Dendritic cell treated with granulocyte-macrophage colony-stimulating factor and Interleukin-4, amounts not matched to agents 40 ng/mL and 50 ng/mL, for 4 days (primary cell): Measurements from ENCODE around the gene CHID1.

Experiments
- H3K27ac Mint-ChIP-seq: one replicate; pipeline ENCODE4 v1.8.0; 2022; ENCODE audit warnings: mild to moderate bottlenecking, mixed read lengths
- H3K27me3 Mint-ChIP-seq: one replicate; pipeline ENCODE4 v1.8.0; 2022; ENCODE audit warnings: mild to moderate bottlenecking, mixed read lengths
- H3K36me3 Mint-ChIP-seq: one replicate; pipeline ENCODE4 v1.8.0; 2022; ENCODE audit warnings: low read depth, mixed read lengths
- H3K4me1 Mint-ChIP-seq: one replicate; pipeline ENCODE4 v1.8.0; 2022; ENCODE audit warnings: low read depth, mixed read lengths
- H3K4me3 Mint-ChIP-seq: one replicate; pipeline ENCODE4 v1.8.0; 2022; ENCODE audit warnings: mild to moderate bottlenecking, moderate library complexity, mixed read lengths
- H3K9me3 Mint-ChIP-seq: one replicate; pipeline ENCODE4 v1.8.0; 2022; ENCODE audit warnings: mixed read lengths
- intact Hi-C: fragments of 100-400 bp; cut with micrococcal nuclease; formaldehyde crosslinking; loops from one replicate; pipeline ENCODE4 v1.15.0; 2022

CHID1 gene

DNA sequence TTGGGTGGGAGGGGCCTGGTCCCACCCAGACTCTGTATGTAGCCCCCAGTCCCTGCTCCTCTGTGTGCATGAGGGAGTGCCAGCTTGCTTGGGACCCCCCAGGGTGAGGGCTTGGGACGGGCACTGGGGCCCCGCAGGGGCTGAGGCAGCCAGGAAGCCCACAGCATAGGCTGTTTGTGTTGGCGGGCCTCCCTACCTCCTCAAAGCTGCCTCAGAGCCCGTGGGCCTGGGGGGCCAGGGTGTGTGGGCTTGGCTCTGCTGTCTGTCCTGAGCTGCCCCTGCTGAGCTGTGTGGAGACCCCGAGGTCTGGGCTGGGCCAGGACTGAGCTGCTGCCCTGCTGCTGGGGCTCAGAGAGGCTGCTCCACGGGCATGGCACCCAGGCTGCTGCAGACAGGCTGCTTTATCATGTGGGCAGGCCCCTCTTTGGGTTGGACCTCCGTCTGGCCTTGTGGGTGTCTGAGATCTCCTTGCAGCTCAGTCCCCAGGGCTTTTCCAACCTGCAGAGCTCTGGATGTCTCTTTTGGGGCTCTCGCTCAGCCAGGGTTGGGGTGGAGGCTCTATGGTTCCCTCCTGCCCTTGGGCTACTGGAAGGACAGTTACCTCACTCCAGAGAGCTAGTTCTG is 64.6 kb downstream of the CHID1 start:
- intact Hi-C loops, result no loop called here
- Mint-ChIP-seq H3K9me3 (no peaks in the 10 kb centered on the region), H3K4me3 (peak overlapping the region; percentile 81), H3K36me3 (peaks cover 66% of the 10 kb centered on the region), H3K4me1 (peaks cover 56% of the 10 kb centered on the region), H3K27ac (peak overlapping the region; percentile 93), H3K27me3 (peaks cover 44% of the 10 kb centered on the region)

DNA sequence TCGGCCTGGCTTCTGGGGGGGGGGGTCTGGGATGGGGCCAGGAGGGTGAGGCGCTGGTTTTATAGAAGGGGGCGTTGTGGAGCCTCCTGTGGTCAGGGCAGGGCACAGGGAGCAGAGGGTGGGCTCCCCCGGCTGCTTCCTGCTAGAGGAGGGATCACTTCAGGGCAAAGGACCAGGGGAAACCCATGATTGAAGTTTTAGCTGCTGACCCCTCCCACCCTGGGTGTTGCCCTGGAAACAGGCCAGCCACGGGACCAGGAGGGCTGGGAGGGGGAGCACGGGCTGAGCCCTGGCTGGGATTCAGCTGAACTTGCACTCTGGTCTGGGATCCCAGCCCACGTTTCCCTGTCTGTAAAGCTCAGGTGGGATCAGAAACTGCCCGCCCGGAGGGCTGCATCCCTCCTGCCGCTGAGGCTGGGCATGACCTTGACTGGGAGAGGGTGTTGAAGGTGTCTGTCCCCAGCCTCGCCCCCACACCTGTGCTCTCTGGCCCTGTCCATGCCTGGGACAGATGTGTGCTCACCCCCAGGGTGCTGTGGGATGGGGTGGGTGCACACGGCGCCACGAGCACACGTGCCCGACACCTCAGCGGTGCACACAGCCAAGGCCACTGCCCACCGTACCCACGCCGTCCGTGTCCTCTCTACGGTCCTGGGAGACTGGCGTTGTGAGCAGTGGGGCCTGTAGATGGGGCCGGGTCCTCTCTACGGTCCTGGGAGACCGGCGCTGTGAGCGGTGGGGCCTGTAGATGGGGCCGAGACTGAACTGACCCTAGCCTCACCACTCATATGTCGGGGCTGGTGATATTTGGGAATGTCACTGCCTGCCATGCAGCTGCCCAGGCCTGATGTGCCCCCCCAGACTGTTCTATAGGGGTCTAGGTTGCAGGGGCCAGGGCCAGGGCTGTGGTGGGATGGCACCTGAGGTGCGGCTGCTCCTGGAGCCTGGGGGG is 65.6 kb downstream of the CHID1 start:
- intact Hi-C loops, result loop anchor here (5.0 kb wide), 1 partner anchor 38 kb away; the partner anchor contains the start of genes PIDD1 and RPLP2
- Mint-ChIP-seq H3K27me3 (peaks cover 34% of the 10 kb centered on the region), H3K9me3 (no peaks in the 10 kb centered on the region), H3K36me3 (peaks cover 66% of the 10 kb centered on the region), H3K4me3 (peak overlapping the region; percentile 81), H3K27ac (peak overlapping the region; percentile 93), H3K4me1 (peaks cover 66% of the 10 kb centered on the region)

DNA sequence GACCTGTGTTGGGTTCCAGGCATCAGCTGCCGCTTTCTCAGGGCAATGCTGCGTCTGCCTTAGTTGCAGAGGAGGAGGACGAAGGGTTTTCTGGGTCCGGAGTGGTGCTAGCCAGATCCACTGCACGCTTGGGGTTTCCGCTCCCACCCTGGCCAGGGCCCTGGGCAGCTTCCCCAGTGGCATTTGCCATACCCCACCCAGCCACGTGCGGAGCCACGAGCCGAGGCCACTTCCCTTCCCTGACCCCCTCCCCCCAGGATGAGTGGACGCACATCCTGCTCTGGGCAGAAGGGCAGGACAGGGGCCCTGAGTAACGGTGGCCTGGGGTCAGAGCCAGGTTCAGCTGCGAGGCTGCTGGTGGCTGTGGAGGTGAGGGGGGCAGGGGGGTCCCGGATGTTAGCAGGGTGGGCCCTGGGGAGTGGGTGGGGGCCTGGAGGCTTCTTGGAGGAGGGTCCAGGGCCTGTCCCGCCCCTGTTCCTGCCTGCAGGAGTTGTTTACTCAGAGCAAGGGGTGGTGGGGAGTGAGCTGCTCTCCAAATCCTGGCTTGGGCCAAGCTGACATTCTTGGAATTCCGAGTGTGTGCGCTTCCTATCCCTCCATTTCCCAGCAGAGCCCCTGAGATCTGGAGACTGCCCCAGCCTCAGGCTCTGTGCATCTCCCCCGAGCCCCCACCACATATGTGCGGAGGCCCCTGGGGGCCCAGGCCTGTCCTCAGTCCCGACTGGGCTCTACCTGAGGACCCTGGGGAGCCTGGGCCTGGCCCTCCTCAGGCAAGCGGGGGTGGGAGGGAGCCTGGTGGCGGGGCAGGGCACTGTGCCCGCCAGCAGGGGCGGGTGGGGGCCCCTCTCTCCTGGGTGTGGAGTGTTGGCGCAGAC is 66.6 kb downstream of the CHID1 start:
- Mint-ChIP-seq H3K9me3 (no peaks in the 10 kb centered on the region), H3K4me3 (peak overlapping the region; percentile 81), H3K36me3 (peaks cover 69% of the 10 kb centered on the region), H3K4me1 (peaks cover 69% of the 10 kb centered on the region), H3K27ac (peak overlapping the region; percentile 93), H3K27me3 (peaks cover 29% of the 10 kb centered on the region)
- intact Hi-C loops, result loop anchor here (5.0 kb wide), 1 partner anchor 37 kb away; the partner anchor contains the start of genes PIDD1 and RPLP2

DNA sequence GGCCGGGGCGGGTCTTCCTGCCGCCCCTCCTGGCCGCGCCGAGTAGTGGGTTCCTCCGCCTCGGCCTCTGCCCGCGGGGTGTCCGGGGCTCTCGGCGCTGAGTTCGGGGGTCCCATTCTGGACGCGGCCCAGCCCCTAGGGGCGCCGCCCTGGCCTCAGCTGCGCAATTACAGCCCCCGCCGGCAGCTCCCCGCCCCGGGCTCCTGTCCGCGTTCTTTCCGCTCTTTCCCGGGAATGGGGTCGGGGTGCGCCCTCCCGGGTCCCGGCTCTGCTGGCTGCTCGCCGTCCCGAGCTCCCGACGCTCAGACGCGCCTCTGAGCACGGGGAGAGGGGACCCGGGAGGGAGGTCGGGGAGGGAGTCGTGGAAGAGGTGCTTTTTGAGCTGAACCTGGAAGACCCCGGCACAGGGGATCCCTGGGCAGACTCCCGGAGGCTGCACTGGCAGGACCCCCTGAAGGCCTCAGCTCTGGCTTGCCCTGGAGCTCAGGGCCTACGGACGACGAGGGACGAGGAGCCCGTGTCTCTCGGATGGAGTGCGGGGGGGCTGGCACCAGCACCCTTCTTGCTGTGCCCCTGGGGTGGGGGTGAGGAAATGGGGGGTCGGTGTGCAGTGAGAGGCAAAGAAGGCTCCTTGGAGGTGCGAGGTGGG is 67.4 kb downstream of the CHID1 start:
- Mint-ChIP-seq H3K27me3 (peaks cover 21% of the 10 kb centered on the region), H3K9me3 (no peaks in the 10 kb centered on the region), H3K4me1 (peaks cover 68% of the 10 kb centered on the region), H3K36me3 (peaks cover 69% of the 10 kb centered on the region), H3K27ac (peak overlapping the region; percentile 93), H3K4me3 (peak overlapping the region; percentile 81)
- intact Hi-C loops, result loop anchor here (5.0 kb wide), 1 partner anchor 36 kb away; the partner anchor contains the start of genes PIDD1 and RPLP2

DNA sequence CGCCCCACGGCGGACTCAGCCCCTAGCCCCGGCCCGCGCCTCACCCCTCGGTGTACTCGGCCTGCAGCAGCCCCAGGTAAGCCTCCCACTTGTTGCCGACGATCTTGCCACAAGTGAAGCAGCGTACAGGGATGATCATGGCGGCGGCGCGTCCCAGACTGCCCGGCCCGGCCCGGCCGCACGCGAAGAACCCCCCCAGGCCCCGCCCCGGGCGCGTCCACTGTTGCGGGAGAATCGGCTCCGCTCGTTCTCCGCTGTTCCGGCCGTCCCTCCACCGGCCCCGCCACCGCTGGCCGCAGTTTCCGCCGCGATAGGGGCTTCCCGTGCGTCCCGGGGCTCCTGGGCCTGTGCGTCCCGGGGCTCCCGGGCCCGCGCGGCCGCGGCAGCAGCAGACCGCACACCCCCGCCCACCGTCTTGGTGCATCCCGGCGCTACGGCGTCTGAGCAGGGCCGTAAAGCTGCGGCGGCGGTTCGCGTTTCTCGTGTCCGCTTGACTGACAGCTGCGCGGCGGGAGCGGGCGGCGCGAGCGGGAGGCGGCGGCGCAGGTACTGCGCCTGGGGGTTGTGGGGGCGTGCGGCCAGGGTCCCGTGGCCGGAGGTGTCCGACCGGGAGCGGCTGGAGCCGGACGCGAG is 68.1 kb downstream of the CHID1 start, which contains the start of the genes POLR2L and TSPAN4:
Gene POLR2L (minus strand): TSS at position 160 of the 633 bp plus-strand sequence. CDS start 21 bp downstream, at position 139.
Gene TSPAN4 (plus strand): TSS at position 483 of the 633 bp plus-strand sequence. CDS start 7,453 bp downstream, outside the sequence.
- Mint-ChIP-seq H3K27ac (peak within 1 kb of the TSS; percentile 93), H3K9me3 (no peaks in the 10 kb centered on the region), H3K4me3 (peak within 1 kb of the TSS; percentile 81), H3K27me3 (peaks cover 16% of the 10 kb centered on the region), H3K4me1 (peaks cover 75% of the 10 kb centered on the region), H3K36me3 (peaks cover 69% of the 10 kb centered on the region)
- intact Hi-C loops, result loop anchor here (5.0 kb wide), 1 partner anchor 35 kb away; the partner anchor contains the start of genes PIDD1 and RPLP2

DNA sequence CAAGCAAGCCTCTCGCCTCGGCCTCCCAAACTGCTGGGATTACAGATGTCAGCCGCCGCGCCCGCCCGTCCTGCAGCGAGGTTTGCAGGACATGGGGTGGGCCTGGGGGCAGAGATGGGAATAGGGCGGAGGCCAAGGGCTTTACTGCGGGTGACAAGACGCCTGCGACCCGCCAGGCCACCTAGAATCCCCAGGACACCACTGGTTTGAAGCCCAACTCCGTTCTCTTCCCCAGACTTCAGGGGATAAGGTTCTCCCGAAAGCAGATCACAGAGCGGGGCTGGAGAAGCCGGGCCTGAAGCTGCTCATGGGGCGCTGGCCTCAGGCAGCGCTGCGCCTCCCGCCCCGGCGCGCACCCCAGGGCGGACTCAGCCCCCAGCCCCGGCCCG is 68.6 kb downstream of the CHID1 start:
- Mint-ChIP-seq H3K9me3 (no peaks in the 10 kb centered on the region), H3K27me3 (peaks cover 12% of the 10 kb centered on the region), H3K4me3 (peak overlapping the region; percentile 81), H3K27ac (peak overlapping the region; percentile 93), H3K4me1 (peaks cover 76% of the 10 kb centered on the region), H3K36me3 (peaks cover 69% of the 10 kb centered on the region)
- intact Hi-C loops, result loop anchor here (5.0 kb wide), 1 partner anchor 35 kb away; the partner anchor contains the start of genes PIDD1 and RPLP2

DNA sequence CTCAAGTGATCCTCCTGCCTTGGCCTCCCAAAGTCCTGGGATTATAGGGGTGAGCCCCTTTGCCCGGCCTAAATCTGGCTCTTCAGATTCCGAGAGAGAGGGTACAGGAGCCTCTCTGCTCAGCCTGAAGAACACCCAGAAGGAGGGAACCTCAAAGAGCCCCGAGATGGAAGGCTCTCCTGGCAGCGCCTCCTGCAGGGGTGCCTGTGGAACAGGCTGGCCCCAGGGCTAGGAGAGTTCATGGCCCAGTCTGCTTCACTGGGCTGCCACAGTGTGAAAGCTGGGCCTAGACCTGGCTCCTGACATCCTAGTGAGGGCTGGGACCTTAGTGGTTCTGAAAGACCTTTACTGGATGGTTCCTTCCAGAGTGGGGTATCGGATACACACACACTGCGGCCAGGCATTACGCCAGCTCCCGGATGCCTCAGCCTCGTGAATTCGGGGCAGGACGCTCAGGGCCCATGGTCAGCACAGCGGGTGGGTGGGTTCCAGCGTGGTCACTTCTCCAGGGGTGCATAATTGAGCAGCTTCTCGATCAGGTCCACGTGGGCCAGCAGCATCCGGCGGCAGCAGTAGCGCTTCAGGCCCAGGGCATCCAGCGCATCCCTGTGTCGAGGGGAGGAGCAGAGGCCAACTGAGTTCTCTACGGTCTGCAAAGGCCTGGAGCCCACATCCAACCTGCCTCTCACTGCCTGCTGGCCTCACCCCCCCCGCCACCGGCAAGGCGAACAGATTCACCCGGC is 70.6 kb downstream of the CHID1 start:
- Mint-ChIP-seq H3K4me1 (peaks cover 75% of the 10 kb centered on the region), H3K9me3 (no peaks in the 10 kb centered on the region), H3K36me3 (peaks cover 79% of the 10 kb centered on the region), H3K27me3 (peaks cover 4% of the 10 kb centered on the region), H3K27ac (no peak overlapping the region), H3K4me3 (no peak overlapping the region)
- intact Hi-C loops, result loop anchor here (5.0 kb wide), 1 partner anchor 33 kb away; the partner anchor contains the start of genes PIDD1 and RPLP2

DNA sequence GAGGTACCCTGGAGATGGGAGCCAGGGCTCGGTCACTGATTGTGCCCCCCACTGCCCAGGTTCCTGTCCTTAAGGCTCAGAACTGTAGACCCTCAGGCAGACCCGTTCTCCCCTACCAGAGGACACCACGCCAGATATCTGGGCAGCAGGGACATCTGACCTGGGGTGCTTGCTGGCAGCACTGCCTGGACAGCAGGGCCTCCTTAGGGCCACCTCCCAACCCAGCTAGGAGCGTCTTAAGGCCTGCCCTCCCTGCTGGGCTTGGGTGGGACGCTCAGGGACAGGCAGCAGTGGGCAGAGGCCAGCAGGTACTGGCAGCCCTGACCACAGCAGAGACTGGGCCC is 71.4 kb downstream of the CHID1 start:
- no peaks in the 10 kb centered on the region for H3K9me3 Mint-ChIP-seq
- H3K36me3 Mint-ChIP-seq, result peaks cover 73% of the 10 kb centered on the region
- intact Hi-C loops, result no loop called here
- H3K4me3 Mint-ChIP-seq, result no peak overlapping the region
- peaks cover 78% of the 10 kb centered on the region for H3K4me1 Mint-ChIP-seq
- H3K27me3 Mint-ChIP-seq, result peaks cover 1% of the 10 kb centered on the region
- no peak overlapping the region for H3K27ac Mint-ChIP-seq

DNA sequence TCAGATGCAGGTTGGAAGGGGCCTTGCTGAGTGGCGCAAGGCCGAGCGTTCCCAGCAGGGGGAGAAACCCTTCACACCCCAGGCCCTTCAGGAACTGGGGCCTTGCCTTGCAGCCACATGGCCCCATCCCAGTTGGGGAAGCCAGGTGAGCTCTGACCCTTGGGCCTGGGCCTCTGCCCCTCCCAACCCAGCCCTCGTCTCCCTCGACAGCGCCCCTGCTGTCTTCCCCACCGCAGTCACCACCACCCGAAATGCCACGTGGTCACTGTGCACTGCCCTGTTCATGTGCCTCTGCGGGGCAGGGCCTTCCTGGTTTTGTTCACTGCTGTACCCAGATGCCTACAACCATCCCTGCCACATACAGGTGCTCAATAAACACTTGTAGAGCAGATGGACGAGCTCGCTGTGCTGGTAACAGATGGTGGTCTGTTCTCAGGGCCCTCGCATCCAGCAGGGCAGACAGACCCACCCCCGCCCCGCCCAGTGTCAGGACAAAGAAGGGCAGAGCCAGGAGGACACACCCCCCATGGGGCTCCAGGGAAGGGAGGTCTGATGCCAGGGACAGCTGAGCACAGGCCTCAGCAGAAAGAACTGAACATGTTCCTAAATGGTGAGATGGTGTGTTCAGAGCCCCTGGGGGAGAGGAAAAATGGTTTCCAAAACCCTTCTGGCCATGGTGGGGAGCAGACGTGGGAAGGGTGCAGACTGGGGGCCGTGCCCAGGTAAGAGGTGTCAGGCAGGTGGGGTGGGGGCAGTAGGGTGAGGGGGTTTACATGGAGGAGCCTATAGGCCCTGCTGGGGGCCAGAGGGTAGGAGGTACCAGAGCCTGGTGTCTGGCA is 72.0 kb downstream of the CHID1 start:
- Mint-ChIP-seq H3K27ac (no peak overlapping the region), H3K9me3 (no peaks in the 10 kb centered on the region), H3K36me3 (peaks cover 67% of the 10 kb centered on the region), H3K27me3 (peaks cover 3% of the 10 kb centered on the region), H3K4me3 (no peak overlapping the region), H3K4me1 (peaks cover 79% of the 10 kb centered on the region)
- intact Hi-C loops, result no loop called here

DNA sequence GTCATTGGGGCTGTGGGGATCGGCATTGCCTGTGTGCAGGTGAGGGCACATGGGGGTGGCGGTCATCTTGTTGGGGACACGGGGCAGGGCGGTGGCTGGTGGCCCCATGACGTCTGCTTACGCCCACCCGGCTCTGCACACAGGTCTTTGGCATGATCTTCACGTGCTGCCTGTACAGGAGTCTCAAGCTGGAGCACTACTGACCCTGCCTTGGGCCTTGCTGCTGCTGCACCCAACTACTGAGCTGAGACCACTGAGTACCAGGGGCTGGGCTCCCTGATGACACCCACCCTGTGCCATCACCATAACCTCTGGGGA is 72.7 kb downstream of the CHID1 start:
- Mint-ChIP-seq H3K27me3 (peaks cover 3% of the 10 kb centered on the region), H3K4me1 (peaks cover 76% of the 10 kb centered on the region), H3K36me3 (peaks cover 62% of the 10 kb centered on the region), H3K4me3 (no peak overlapping the region), H3K9me3 (no peaks in the 10 kb centered on the region), H3K27ac (no peak overlapping the region)
- intact Hi-C loops, result no loop called here

DNA sequence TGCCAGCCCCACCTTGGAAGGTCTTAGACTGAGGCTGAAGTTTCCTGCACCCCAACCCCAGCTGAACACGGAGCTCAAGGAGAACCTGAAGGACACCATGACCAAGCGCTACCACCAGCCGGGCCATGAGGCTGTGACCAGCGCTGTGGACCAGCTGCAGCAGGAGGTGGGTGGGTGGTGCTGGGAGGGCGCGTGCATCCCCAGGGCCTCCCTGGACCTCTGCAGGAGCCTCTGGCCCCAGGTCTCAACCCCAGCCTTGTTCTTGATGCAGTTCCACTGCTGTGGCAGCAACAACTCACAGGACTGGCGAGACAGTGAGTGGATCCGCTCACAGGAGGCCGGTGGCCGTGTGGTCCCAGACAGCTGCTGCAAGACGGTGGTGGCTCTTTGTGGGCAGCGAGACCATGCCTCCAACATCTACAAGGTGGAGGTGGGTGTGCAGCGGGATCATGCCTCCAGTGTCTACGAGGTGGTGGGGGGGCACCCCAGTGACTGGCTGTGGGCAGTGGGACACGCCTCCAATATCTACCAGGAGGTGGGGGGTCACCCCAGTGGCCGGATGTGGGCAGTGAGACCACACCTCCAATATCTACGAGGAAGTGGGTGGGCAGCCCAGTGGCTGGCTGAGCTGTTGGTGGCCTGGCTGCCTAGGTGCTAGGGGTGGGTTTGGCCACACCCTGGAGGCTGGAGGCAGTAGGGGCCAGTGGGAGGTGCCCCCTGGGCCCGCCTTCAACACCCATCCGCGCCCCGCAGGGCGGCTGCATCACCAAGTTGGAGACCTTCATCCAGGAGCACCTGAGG is 73.2 kb downstream of the CHID1 start:
- peaks cover 79% of the 10 kb centered on the region for H3K4me1 Mint-ChIP-seq
- intact Hi-C loops, result no loop called here
- no peak overlapping the region for H3K27ac Mint-ChIP-seq
- H3K4me3 Mint-ChIP-seq, result no peak overlapping the region
- H3K9me3 Mint-ChIP-seq, result no peaks in the 10 kb centered on the region
- H3K27me3 Mint-ChIP-seq, result peaks cover 5% of the 10 kb centered on the region
- H3K36me3 Mint-ChIP-seq, result peaks cover 62% of the 10 kb centered on the region
